ENCODE results near the gene USF1.
"Not testable (repeated sequence)": the region's sequence is repeated elsewhere in the genome, so short reads cannot be mapped to it uniquely, and the experiment has no call there.

Gene USF1

DNA sequence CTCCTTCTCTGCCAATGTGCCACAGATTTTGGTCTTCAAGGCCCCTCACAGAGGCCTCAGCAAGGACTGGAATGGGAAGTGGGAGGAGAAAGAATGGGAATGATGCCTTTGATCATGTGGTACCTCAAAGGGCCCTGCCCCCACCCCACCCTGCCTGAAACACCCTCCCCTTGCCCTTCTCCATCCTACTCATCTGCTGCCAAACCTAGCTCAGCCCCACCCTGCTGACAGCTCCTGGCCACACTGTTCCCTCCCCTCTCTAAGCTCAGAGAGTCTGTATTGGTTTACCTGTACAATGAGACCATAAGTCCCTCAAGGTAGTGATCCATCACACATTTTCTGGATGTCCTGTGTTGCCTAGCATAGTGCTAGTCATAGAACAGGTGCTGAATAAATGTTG lies 30.6 kb upstream of the USF1 start:
- no peak for DNase-seq

DNA sequence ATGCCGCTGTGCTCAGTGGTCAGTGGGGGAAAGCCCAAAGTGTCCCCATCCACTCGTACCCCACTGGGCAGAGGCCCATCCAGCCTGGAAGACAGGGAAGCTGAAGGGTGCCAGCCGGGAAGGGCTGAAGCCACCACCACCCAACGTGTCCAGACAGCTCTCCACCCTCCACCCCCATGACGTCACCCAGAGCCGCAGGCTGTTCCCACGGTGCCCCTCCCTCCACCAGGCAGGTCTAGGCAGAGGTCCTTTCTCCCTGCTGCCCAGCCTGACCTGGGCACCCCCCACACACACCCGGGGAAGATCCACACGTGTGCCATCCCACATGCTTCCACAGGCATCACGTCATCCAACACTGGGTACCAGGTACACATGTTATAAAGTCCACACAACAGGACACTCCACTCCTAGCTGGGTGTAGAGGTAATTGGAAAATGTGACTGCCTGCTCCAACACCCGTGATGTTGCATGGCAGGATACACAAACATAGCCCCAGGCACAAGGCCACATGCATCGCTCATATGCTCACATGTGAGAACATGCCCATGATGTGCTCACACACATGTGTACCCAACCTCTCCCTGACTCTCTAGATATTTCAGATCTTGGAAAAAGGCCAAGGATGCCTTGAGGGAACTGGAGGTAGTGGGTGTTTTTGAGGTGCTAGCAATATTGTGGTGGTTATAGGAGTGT lies 29.0 kb upstream of the USF1 start:
- no peak for DNase-seq

DNA sequence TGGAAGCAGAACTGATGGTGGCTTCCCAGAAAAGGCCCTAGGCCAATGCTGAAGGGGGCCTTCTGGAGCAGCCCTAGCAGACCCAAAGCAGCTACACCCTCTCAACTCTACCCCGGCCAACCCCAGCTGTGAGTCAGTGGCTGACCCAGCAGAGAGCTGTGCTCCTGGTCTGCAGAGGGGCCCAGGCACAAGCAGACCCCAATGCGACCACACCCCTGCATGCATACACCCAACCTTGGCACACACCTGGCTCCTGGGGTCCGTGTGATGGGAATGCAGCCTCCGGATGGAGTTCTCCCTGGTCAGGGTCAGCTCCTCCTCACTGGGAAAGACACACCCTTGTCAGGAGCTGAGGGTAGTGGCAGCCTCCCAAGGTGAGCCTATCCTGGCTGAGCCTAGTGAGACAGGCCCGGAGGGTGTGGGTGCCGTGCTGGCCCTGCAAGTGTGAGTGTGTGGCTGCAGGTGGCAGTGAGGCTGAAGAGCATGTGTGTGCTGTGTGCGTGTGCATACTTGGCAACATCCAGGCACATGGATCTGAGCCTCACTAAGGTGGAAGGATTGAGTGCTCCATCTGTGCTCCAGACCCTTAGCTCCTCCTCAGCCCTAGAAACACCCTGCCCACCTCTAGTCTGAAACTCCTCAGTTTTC lies 27.8 kb upstream of the USF1 start:
- no peak for DNase-seq

DNA sequence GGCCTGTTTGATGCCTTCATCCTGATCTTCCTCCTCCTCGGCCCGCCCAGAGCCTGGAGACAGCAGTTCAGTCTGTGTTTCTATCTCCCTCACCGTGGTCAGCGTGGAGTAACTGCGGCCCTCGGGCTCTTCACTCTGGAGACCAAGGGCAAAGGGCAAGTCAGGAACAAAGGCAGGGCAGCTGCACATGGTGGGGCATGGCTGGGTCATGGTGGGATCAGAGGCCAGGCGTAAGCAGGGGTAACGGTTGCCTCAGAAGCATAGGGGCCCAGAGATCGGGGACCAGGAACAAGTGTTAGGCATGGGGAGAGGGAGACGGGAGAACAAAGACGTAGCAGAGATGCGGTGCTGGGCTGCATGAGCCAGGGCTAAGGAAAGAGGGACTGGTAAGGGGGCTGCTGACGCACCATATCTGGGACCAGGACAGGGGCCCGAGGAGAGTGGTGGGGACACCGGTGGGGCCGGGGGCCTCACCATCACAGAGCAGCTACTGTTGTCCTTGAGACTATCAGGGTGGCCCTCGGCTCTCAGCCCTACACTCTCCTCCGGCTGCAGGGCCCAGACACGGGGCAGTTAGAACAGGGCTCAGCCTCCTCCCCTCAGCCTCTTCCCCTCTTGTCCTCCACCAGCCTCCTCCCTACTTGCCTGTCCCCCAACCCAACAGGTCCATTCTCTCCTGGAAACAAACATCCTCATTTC lies 27.1 kb upstream of the USF1 start:
- no peak for DNase-seq

DNA sequence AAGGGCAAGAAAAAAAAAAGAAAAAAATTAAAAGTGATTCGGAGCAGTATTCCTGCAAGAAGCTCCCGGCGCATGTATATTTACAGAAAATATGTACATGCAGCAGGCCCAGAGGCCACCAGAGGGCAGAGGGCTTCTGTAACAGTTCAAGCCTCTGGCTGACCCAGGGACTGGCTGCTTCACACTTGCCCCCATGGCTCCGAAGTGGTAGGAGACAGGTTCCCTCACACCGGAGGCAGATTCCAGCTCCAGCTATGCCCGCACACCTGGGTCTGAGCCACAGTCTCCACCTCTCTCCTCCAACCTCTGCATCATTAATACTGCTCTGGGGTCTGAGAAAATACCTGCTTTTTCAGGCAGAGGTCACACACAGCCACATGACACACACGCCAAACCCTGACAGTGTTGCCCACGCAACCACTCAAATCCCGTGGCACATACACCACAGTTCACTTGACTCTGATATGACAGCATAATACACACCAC lies 26.2 kb upstream of the USF1 start:
- DNase-seq, result peak in 1 of 2 experiments; percentile 21

DNA sequence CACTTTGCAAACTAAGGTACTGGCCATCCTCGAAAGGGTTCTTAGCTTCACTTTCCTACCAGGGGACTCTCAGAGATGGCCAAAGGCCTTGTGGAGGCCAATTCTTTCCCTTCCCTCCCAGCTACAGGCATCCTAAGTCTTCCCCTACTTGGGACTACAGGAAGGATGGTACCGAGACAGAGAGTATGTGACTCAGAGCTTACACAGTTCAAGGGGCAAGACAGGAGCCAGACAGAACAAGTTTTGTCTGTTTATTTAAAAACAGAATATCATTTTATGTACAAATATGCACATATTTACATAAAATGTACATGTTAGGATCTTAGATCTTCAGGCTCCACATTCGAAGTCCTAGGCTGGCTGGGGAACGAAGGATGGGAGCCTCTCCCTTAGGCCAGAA lies 25.0 kb upstream of the USF1 start:
- DNase-seq, result no peak

DNA sequence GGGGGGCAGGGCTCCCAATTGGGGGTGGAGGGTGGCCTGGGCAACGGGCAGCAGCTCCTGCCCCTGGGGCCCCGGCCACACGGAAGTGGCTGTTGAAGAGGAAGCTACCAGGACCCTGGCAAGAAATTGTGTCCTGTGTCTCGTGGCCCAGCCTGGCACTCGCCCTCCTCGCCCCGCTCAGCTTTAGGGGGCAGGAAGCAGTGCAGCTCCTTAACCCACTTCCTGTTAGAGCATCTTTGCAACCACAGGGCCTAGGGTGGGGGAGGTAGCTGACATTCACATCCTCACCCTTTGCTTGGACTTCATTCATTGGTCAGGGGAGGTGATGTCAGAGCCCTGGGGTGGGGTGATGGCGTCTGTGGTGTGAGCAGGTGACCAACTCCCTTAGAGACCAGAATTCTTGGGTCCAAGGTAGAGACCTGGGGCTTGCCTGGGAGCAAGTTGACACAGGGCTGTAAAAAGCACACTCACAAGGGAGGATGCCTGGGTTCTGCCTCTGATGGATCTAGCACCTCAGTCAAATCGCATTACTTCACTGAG lies 24.0 kb upstream of the USF1 start, which contains the start of gene ARHGAP30:
Gene ARHGAP30, minus strand, starts transcription at position 161 of the 540 bp plus-strand sequence. CDS start 267 bp downstream, outside the sequence.
- DNase-seq, result no peak

DNA sequence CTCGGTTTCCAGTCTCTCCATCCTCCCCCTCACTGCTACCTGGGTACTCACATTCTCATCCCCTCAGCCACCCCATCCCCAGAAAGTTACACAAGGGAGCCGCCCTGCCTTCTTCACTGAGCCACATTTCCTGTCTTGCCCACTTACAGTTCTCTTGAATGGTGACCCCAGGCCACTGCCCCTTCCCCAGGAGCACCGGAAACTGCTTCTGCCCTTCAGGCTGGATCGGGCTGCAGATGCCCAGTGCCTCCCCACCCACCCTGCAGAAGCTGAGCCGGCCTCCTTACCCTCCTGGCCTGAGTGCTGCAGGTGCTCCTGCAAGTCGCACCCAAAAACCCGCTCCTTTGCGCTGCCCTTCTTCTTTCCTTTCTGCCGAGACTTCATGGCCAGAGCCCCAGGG lies 23.5 kb upstream of the USF1 start:
- no peak for DNase-seq

GRCh38 chr1:161068306-161069234 lies 22.8 kb upstream of the USF1 start:
- no peak for DNase-seq

GRCh38 chr1:161066694-161067093 lies 20.9 kb upstream of the USF1 start:
- DNase-seq, result no peak

DNA sequence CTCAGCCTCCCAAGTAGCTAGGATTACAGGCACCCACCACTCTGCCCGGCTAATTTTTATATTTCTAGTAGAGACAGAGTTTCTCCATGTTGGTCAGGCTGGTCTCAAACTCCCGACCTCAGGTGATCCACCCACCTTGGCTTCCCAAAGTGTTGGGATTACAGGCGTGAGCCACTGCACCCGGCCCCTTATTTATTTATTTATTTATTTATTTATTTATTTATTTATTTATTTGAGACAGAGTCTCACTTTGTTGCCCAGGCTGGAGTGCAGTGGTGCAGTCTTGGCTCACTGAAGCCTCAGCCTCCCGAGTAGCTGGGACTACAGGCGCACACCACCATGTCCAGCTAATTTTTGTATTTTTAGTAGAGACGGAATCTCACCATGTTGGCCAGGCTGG lies 19.9 kb upstream of the USF1 start:
- DNase-seq, result not testable (repeated sequence)

GRCh38 chr1:161063936-161064335 lies 18.2 kb upstream of the USF1 start:
- DNase-seq, result not testable (repeated sequence)

GRCh38 chr1:161061419-161061818 lies 15.6 kb upstream of the USF1 start:
- DNase-seq, result no peak

GRCh38 chr1:161059293-161059692 lies 13.5 kb upstream of the USF1 start:
- no peak for DNase-seq

DNA sequence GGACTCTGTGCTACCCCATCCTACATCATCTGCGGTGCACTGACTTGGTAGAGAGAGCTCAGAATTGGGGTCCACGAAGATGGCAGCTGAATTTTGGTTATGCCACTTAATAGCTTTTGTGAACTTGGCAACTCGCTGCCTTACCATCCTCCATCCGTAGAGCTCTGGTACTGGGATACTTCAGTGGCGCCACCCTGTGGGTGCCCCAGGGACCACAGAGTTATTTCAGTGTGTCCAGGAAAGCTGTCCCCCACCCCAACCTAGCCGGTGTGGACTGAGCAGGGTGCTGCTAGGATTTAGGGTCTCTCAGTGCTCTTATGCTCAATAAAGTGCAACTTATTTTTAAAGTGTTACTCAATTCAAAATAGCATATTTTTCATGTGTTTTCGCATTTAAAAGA lies 9.0 kb upstream of the USF1 start:
- no peak for DNase-seq

DNA sequence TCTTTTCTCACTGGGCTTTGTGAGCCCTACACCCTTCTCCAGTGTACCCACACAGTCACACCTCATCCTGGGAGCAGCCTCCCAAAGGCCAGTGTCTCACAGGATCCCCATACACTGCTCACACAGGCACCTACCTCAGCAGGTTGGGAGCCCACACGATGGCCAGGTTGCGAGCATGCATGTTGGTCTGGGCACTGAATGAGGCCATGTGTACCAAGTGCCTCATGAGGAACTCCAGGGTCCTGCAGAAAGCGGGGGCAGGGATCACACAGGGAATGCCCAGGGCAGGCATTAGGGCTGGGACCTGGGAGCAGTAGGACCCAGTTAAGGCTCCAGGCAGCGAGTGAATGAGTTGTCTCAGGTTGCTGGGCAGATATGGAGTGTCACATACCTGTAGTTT lies 8.5 kb upstream of the USF1 start:
- DNase-seq, result no peak

DNA sequence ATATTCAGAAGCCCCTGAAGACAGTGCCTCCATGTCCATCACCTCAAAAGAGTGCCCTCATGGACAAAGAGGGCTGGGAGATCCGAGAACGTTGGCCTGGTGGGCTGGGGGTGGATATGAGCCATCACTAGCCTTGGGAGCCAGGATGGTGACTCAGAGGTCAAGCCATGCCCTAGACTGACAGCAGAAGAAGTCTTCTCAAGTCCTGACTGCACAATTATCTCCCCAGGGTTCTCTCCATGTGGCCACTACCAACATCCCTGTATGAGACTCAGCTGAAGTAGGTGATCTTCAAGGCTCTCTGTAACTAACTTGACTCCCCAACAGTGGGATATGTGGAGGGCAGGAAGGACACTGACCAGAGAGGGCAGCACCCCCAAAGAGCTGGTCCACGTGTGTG lies 7.1 kb upstream of the USF1 start:
- no peak for DNase-seq

- no peak for DNase-seq
These were observed 5.4 kb upstream of the USF1 start for GRCh38 chr1:161051219-161051618.

DNA sequence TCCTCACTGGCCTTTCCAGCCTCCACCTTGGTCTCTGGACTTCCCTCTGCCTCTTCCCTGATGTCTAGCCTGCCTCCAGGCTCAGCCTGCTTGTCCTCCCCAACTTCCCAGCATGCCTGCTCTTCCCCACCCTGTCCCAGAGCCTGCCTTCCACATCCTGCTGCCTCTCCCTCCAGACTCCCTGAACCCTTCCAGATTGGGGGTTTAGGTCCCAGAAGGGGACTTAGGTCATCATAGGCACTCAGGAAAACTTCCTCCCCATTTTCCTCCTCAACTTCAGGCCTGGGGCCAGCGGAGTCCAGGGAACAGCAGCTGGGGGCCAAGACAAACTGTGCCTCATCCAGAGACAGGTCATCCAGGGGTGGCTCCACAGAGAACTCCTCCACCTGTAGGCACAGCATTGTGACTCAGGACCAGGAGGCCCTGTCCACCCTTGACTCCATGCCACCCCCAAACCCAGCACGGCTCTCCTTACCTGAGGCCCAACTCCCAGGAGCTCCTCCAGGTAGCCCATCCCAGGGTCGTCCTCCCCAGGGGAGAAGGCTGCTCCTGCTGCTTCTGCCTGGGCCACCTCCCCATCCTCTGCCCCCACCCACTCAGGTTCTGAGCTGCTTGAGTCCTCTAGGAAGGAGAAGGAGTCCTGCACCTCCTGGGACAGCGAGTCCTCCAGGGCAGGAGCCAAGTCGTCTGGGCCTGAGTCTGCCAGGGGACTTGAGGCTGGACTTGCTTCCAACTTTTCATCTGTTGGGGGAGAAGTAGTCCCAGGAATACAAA lies 3.4 kb upstream of the USF1 start:
- no peak for DNase-seq

GRCh38 chr1:161047436-161048420 lies 2.0 kb upstream of the USF1 start:
- DNase-seq, result no peak
